ENCODE measurements around the gene PTS.

Gene PTS

GRCh38 chr11:112211536-112211935 is 14.7 kb upstream of the PTS start:
- no peak for DNase-seq (ENCODE audit: extremely low read depth, low read depth)
- no peak overlapping the region for H3K4me3 ChIP-seq (replicated peaks; ENCODE audit: low read depth, low read length)
- no peak for TF ChIP-seq CTCF (IDR thresholded peaks at IDR 0.05; ENCODE audit: low read depth, low read length, missing control alignments)

- no peak for DNase-seq (ENCODE audit: extremely low read depth, low read depth)
- H3K4me3 ChIP-seq (replicated peaks; ENCODE audit: low read depth, low read length): no peak overlapping the region
- TF ChIP-seq CTCF (IDR thresholded peaks at IDR 0.05; ENCODE audit: low read depth, low read length, missing control alignments): no peak
Measured at GRCh38 chr11:112212290-112212689, 13.9 kb upstream of the PTS start.

- no peak overlapping the region for H3K4me3 ChIP-seq (replicated peaks; ENCODE audit: low read depth, low read length)
- no peak for TF ChIP-seq CTCF (IDR thresholded peaks at IDR 0.05; ENCODE audit: low read depth, low read length, missing control alignments)
- no peak for DNase-seq (ENCODE audit: extremely low read depth, low read depth)
Measured at GRCh38 chr11:112212710-112213109, 13.5 kb upstream of the PTS start.

- H3K4me3 ChIP-seq (replicated peaks; ENCODE audit: low read depth, low read length): no peak overlapping the region
- DNase-seq (ENCODE audit: extremely low read depth, low read depth): no peak
- no peak for TF ChIP-seq CTCF (IDR thresholded peaks at IDR 0.05; ENCODE audit: low read depth, low read length, missing control alignments)
Measured at GRCh38 chr11:112213753-112214152, 12.5 kb upstream of the PTS start.

- no peak for TF ChIP-seq CTCF (IDR thresholded peaks at IDR 0.05; ENCODE audit: low read depth, low read length, missing control alignments)
- DNase-seq (ENCODE audit: extremely low read depth, low read depth): no peak
- no peak overlapping the region for H3K4me3 ChIP-seq (replicated peaks; ENCODE audit: low read depth, low read length)
Measured at GRCh38 chr11:112215621-112216020, 10.6 kb upstream of the PTS start.

GRCh38 chr11:112216561-112217105 is 9.6 kb upstream of the PTS start:
- no peak overlapping the region for H3K4me3 ChIP-seq (replicated peaks; ENCODE audit: low read depth, low read length)
- TF ChIP-seq CTCF (IDR thresholded peaks at IDR 0.05; ENCODE audit: low read depth, low read length, missing control alignments): no peak
- DNase-seq (ENCODE audit: extremely low read depth, low read depth): no peak
